PC-3 (cell line): Measurements from ENCODE around the gene FMNL3.

Experiments used
- EZH2phosphoT487 ChIP-seq: fragments of 300-600 bp; sonication (generic); IDR thresholded peaks from 2 replicates; pipeline ENCODE4 v1.6.1; 2018; ENCODE audit warnings: mild to moderate bottlenecking, antibody characterized with exemption, low read length, borderline replicate concordance
- TF ChIP-seq, protein P1 (sequence below): fragments of 300-600 bp; sonication (generic); conservative IDR thresholded peaks from 2 replicates; pipeline ENCODE4 v1.5.1; 2017; ENCODE audit warnings: antibody characterized with exemption, low read depth, mild to moderate bottlenecking, low read length

DNA sequence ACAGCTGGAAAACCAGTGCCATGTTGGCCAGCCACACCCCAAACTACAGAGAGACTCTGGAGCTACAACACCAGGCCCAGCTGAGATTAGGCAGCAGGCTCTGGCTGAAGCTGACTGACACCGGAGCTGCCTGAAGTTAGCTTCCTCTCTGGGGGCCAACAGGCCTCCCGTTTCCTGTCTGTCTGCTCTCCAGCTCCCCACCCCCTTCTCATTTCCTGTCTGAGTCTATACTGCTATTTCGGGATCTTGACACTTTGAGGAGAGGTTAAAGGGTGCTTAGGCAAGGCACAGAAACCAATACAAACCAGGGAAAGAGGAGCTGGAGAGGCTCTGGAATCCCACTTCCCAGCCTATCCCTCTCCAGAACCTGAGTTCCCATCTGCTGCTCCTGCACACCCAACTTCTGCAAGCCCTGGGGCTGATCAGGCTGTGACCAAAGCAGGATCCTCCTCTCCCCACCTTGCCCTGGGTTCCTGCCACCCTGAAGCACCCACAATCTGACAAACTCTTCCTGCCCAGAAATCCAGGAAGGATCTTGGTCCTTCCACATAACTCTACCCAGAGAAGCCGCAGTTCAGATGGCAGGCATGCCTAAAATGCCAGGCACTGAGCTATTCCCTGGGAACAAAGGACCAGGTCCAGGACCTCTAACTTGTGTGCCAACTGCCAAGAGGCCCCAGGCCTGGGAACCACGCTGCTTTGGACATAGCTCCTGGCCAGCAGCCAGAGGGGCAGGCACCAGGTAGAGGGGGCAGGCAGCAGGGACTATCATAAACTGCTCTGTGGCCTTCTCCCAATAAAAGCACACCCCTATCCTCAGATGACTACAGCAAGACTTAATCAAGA lies 44.0 kb downstream of the FMNL3 start:
- TF ChIP-seq, protein P1, sequence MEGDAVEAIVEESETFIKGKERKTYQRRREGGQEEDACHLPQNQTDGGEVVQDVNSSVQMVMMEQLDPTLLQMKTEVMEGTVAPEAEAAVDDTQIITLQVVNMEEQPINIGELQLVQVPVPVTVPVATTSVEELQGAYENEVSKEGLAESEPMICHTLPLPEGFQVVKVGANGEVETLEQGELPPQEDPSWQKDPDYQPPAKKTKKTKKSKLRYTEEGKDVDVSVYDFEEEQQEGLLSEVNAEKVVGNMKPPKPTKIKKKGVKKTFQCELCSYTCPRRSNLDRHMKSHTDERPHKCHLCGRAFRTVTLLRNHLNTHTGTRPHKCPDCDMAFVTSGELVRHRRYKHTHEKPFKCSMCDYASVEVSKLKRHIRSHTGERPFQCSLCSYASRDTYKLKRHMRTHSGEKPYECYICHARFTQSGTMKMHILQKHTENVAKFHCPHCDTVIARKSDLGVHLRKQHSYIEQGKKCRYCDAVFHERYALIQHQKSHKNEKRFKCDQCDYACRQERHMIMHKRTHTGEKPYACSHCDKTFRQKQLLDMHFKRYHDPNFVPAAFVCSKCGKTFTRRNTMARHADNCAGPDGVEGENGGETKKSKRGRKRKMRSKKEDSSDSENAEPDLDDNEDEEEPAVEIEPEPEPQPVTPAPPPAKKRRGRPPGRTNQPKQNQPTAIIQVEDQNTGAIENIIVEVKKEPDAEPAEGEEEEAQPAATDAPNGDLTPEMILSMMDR, result no peak
- TF ChIP-seq EZH2phosphoT487, result no peak
